WTC11 (cell line): ENCODE measurements around the gene RNPEPL1. TPM values are rescaled to one million over a fixed set of nuclear protein-coding genes. Genes with fewer than 3 reads are reported as not detected.

Source experiments
- ATAC-seq: fragments of 200-7000 bp; cut with Tn5 transposase; 2 replicates; pipeline ENCODE4 v1.10.0; 2021; ENCODE audit warnings: mild to moderate bottlenecking, moderate library complexity
- CTCF ChIA-PET: fragments of 300-600 bp; sonication (Branson Sonifier 250); formaldehyde crosslinking; loops from one replicate; lab custom pipeline; 2021; ENCODE audit warnings: antibody characterized with exemption; lab: Charles Lee
- POLR2A ChIA-PET: fragments of 350-600 bp; sonication (Branson Sonifier 250); formaldehyde crosslinking; loops from one replicate; lab custom pipeline; 2021; ENCODE audit warnings: antibody characterized with exemption; lab: Charles Lee
- DNase-seq: peaks from one replicate; pipeline ENCODE4 v3.0.0; 2021; ENCODE audit warnings: low spot score
- H3K27ac Mint-ChIP-seq: 2 replicates; pipeline ENCODE4 v1.8.0; 2021; ENCODE audit warnings: mixed read lengths
- H3K27me3 Mint-ChIP-seq: 2 replicates; pipeline ENCODE4 v1.8.0; 2021; ENCODE audit warnings: low read depth, mild to moderate bottlenecking, moderate library complexity, mixed read lengths
- H3K36me3 Mint-ChIP-seq: 2 replicates; pipeline ENCODE4 v1.8.0; 2021; ENCODE audit warnings: mixed read lengths
- H3K4me1 Mint-ChIP-seq: 2 replicates; pipeline ENCODE4 v1.8.0; 2022; ENCODE audit warnings: mixed read lengths
- H3K4me3 Mint-ChIP-seq: 2 replicates; pipeline ENCODE4 v1.8.0; 2021; ENCODE audit warnings: mild to moderate bottlenecking, moderate library complexity, mixed read lengths
- H3K9me3 Mint-ChIP-seq: 2 replicates; pipeline ENCODE4 v1.8.0; 2021; ENCODE audit warnings: mixed read lengths
- E2F4 ChIP-seq: sonication (generic); formaldehyde crosslinking; IDR thresholded peaks from 2 replicates; pipeline ENCODE4 v1.8.1; 2022; ENCODE audit warnings: low read depth, mild to moderate bottlenecking, moderate library complexity, missing genetic modification reagents, borderline replicate concordance
- ELF4 ChIP-seq: sonication (generic); formaldehyde crosslinking; IDR thresholded peaks from 2 replicates; pipeline ENCODE4 v1.8.1; 2022; ENCODE audit warnings: low read depth, mild to moderate bottlenecking, moderate library complexity, missing genetic modification reagents
- FOXP1 ChIP-seq: sonication (generic); formaldehyde crosslinking; IDR thresholded peaks from 2 replicates; pipeline ENCODE4 v1.8.0; 2022; ENCODE audit warnings: missing genetic modification reagents, mild to moderate bottlenecking, moderate library complexity, borderline replicate concordance
- FOXP4 ChIP-seq: sonication (generic); formaldehyde crosslinking; IDR thresholded peaks from 2 replicates; pipeline ENCODE4 v1.8.0; 2022; ENCODE audit warnings: mild to moderate bottlenecking, missing genetic modification reagents
- GTF2I ChIP-seq: fragments of 250-450 bp; sonication (Bioruptor Pico); conservative IDR thresholded peaks from 2 replicates; pipeline ENCODE4 v1.4.0; 2021; ENCODE audit warnings: mild to moderate bottlenecking
- HMGA2 ChIP-seq: fragments of 250-450 bp; sonication (Bioruptor Pico); IDR thresholded peaks from 2 replicates; pipeline ENCODE4 v1.4.0; 2021; ENCODE audit warnings: mild to moderate bottlenecking, moderate library complexity
- JAZF1 ChIP-seq: fragments of 250-450 bp; sonication (Bioruptor Pico); IDR thresholded peaks from 2 replicates; pipeline ENCODE4 v1.9.0; 2021; ENCODE audit warnings: moderate library complexity, mild to moderate bottlenecking, inconsistent platforms
- MLX ChIP-seq: sonication (generic); formaldehyde crosslinking; IDR thresholded peaks from 2 replicates; pipeline ENCODE4 v1.8.1; 2023; ENCODE audit warnings: mild to moderate bottlenecking, missing genetic modification reagents, moderate library complexity
- MXD4 ChIP-seq: fragments of 250-450 bp; sonication (Bioruptor Pico); IDR thresholded peaks from 2 replicates; pipeline ENCODE4 v1.8.0; 2021; ENCODE audit warnings: mild to moderate bottlenecking, moderate library complexity, borderline replicate concordance
- NFE2L1 ChIP-seq: sonication (generic); formaldehyde crosslinking; IDR thresholded peaks from 2 replicates; pipeline ENCODE4 v1.8.1; 2023; ENCODE audit warnings: missing genetic modification reagents
- OVOL2 ChIP-seq: fragments of 250-450 bp; sonication (Bioruptor Pico); IDR thresholded peaks from 2 replicates; pipeline ENCODE4 v1.9.0; 2021; ENCODE audit warnings: mild to moderate bottlenecking, borderline replicate concordance
- RORB ChIP-seq: fragments of 250-450 bp; sonication (Bioruptor Pico); IDR thresholded peaks from 2 replicates; pipeline ENCODE4 v1.9.0; 2021; ENCODE audit warnings: mild to moderate bottlenecking
- SMAD3 ChIP-seq: sonication (generic); formaldehyde crosslinking; IDR thresholded peaks from 2 replicates; pipeline ENCODE4 v1.8.0; 2022; ENCODE audit warnings: missing genetic modification reagents, mild to moderate bottlenecking, borderline replicate concordance
- STAT6 ChIP-seq: sonication (generic); formaldehyde crosslinking; conservative IDR thresholded peaks from 2 replicates; pipeline ENCODE4 v1.8.1; 2023; ENCODE audit warnings: mild to moderate bottlenecking, low read depth, missing genetic modification reagents, moderate library complexity
- TP53 ChIP-seq: sonication (generic); formaldehyde crosslinking; IDR thresholded peaks from 2 replicates; pipeline ENCODE4 v1.8.1; 2023; ENCODE audit warnings: mild to moderate bottlenecking, missing genetic modification reagents
- USF2 ChIP-seq: sonication (generic); formaldehyde crosslinking; IDR thresholded peaks from 2 replicates; pipeline ENCODE4 v1.8.1; 2023; ENCODE audit warnings: mild to moderate bottlenecking, missing genetic modification reagents, moderate library complexity
- ZBTB21 ChIP-seq: sonication (generic); formaldehyde crosslinking; IDR thresholded peaks from 2 replicates; pipeline ENCODE4 v1.8.1; 2023; ENCODE audit warnings: mild to moderate bottlenecking, missing genetic modification reagents, borderline replicate concordance
- ZBTB43 ChIP-seq: sonication (generic); formaldehyde crosslinking; IDR thresholded peaks from 2 replicates; pipeline ENCODE4 v1.8.1; 2023; ENCODE audit warnings: mild to moderate bottlenecking, missing genetic modification reagents
- ZNF219 ChIP-seq: sonication (generic); formaldehyde crosslinking; IDR thresholded peaks from 2 replicates; pipeline ENCODE4 v1.8.0; 2023; ENCODE audit warnings: missing genetic modification reagents, mild to moderate bottlenecking, borderline replicate concordance
- ZNF423 ChIP-seq: fragments of 250-450 bp; sonication (Bioruptor Pico); IDR thresholded peaks from 2 replicates; pipeline ENCODE4 v2.1.2; 2022; ENCODE audit warnings: mild to moderate bottlenecking, moderate library complexity
- ZNF512 ChIP-seq: sonication (generic); formaldehyde crosslinking; IDR thresholded peaks from 2 replicates; pipeline ENCODE4 v1.8.1; 2022; ENCODE audit warnings: missing genetic modification reagents, borderline replicate concordance
- ZNF671 ChIP-seq: fragments of 250-450 bp; sonication (Bioruptor Pico); IDR thresholded peaks from 2 replicates; pipeline ENCODE4 v1.8.0; 2021; ENCODE audit warnings: mild to moderate bottlenecking
- ZSCAN18 ChIP-seq: fragments of 250-450 bp; sonication (Bioruptor Pico); IDR thresholded peaks from 2 replicates; pipeline ENCODE4 v2.1.2; 2022; ENCODE audit warnings: mild to moderate bottlenecking, moderate library complexity
- total RNA-seq: library from RNA; stranded (reverse); gene quantifications from 3 replicates; pipeline ENCODE4 v1.2.3, GENCODE V29; 2021

RNPEPL1 gene
- total RNA-seq, 1 experiment from 2014 or later: 18.8 TPM

GRCh38 chr2:240597054-240597418, 28.8 kb downstream of the RNPEPL1 start (continued):
- TF ChIP-seq MLX (CRISPR knock-in tag) (no peak), FOXP1 (no peak), USF2 (CRISPR knock-in tag) (no peak), HMGA2 (CRISPR knock-in tag) (no peak), STAT6 (no peak), SMAD3 (no peak)

- no peaks in the 10 kb centered on the region for H3K27me3 Mint-ChIP-seq
- ChIA-PET CTCF (no interaction called here), POLR2A (no interaction called here)
- no peaks in the 10 kb centered on the region for H3K4me1 Mint-ChIP-seq
- H3K9me3 Mint-ChIP-seq: no peaks in the 10 kb centered on the region
- ATAC-seq: no peak
- DNase-seq: peak; percentile 4
- no peaks in the 10 kb centered on the region for H3K36me3 Mint-ChIP-seq
- no peak overlapping the region for H3K27ac Mint-ChIP-seq
- no peak overlapping the region for H3K4me3 Mint-ChIP-seq
- no peak for TF ChIP-seq GTF2I (CRISPR knock-in tag)
- TF ChIP-seq ZNF512 (CRISPR knock-in tag): no peak
- TF ChIP-seq NFE2L1 (CRISPR knock-in tag): no peak
- TF ChIP-seq MXD4 (CRISPR knock-in tag): no peak
- no peak for TF ChIP-seq ZNF671 (CRISPR knock-in tag)
- TF ChIP-seq RORB (CRISPR knock-in tag): no peak
- no peak for TF ChIP-seq E2F4 (CRISPR knock-in tag)
- no peak for TF ChIP-seq ZBTB21 (CRISPR knock-in tag)
- TF ChIP-seq FOXP4 (CRISPR knock-in tag): no peak
- TF ChIP-seq OVOL2 (CRISPR knock-in tag): no peak
- no peak for TF ChIP-seq ZSCAN18 (CRISPR knock-in tag)
- no peak for TF ChIP-seq ZNF219 (CRISPR knock-in tag)
- no peak for TF ChIP-seq JAZF1 (CRISPR knock-in tag)
- no peak for TF ChIP-seq TP53 (CRISPR knock-in tag)
- TF ChIP-seq ZBTB43 (CRISPR knock-in tag): no peak
- TF ChIP-seq ZNF423: no peak
- TF ChIP-seq ELF4 (CRISPR knock-in tag): no peak
Observed at GRCh38 chr2:240597419-240598181, 29.3 kb downstream of the RNPEPL1 start.
